ENCODE measurements around the gene CIRBP. TPM values are rescaled to one million over a fixed set of nuclear protein-coding genes. Genes with fewer than 3 reads are reported as not detected.

Gene CIRBP
- total RNA-seq, 1 donor from 2014 or later: 462 TPM

GRCh38 chr19:1232652-1233072 lies 36.5 kb upstream of the CIRBP start:
- no peak for DNase-seq (ENCODE audit: low spot score, unreplicated experiment)
- Mint-ChIP-seq H3K9me3 (ENCODE audit: low read depth) (no peaks in the 10 kb centered on the region), H3K36me3 (ENCODE audit: insufficient read depth) (peaks cover 7% of the 10 kb centered on the region), H3K4me3 (ENCODE audit: low read depth) (no peak overlapping the region), H3K27me3 (no peaks in the 10 kb centered on the region), H3K4me1 (ENCODE audit: low read depth) (no peaks in the 10 kb centered on the region), H3K27ac (no peak overlapping the region)
- no peak for TF ChIP-seq CTCF (IDR thresholded peaks at IDR 0.05; ENCODE audit: unreplicated experiment)

GRCh38 chr19:1233115-1233667 lies 35.9 kb upstream of the CIRBP start:
- DNase-seq (ENCODE audit: low spot score, unreplicated experiment): no peak
- no peak for TF ChIP-seq CTCF (IDR thresholded peaks at IDR 0.05; ENCODE audit: unreplicated experiment)
- Mint-ChIP-seq H3K4me1 (ENCODE audit: low read depth) (no peaks in the 10 kb centered on the region), H3K27me3 (no peaks in the 10 kb centered on the region), H3K9me3 (ENCODE audit: low read depth) (no peaks in the 10 kb centered on the region), H3K36me3 (ENCODE audit: insufficient read depth) (peaks cover 5% of the 10 kb centered on the region), H3K4me3 (ENCODE audit: low read depth) (no peak overlapping the region), H3K27ac (no peak overlapping the region)

DNA sequence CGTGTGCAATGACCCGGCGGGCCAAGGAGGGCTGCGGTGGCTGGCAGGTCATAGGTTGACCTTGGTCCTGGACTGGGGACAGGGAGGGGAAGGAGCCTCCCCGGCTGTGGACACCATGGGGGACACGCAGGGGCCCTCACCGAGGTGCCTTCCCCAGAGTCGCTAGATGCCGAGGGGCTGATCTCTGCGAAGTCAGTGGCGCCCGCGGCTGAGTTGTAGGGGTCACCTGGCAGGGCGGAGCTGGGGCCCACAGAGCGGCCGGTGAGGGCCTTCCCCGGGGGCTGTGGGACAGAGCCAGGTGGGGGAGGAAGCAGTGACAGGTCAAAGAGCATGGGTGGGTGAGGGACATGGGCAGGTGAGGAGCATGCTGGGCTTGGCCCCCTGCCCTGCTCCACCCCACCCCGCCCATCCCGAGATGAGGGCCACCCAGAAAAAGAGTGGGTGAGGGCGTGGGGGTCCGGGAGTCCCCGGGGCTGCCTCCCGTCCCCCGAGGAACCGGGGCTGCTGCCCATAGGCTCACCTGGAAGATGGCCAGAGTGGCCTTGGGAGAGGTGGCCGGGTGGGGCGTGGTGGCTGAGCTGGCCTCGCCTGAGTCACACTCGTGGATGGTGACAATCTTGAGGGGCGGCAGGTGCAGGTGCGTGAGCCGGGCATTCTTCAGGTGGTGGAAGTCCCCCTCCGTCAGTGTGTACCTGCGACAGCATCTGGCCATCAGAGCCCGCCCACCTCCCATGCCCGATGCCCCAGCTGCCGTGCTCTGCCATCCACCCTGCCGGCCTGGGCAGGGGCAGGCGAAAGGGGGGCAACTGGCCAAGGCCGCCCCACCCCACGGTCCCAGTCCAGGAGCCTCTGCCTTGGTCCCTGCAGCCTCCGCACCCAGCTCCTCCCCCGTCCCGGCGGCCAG lies 34.8 kb upstream of the CIRBP start:
- H3K4me3 Mint-ChIP-seq (ENCODE audit: low read depth): no peak overlapping the region
- H3K27me3 Mint-ChIP-seq: no peaks in the 10 kb centered on the region
- TF ChIP-seq CTCF (IDR thresholded peaks at IDR 0.05; ENCODE audit: unreplicated experiment): no peak
- H3K4me1 Mint-ChIP-seq (ENCODE audit: low read depth): peaks cover 6% of the 10 kb centered on the region
- DNase-seq (ENCODE audit: low spot score, unreplicated experiment): no peak
- no peak overlapping the region for H3K27ac Mint-ChIP-seq
- H3K36me3 Mint-ChIP-seq (ENCODE audit: insufficient read depth): peaks cover 4% of the 10 kb centered on the region
- H3K9me3 Mint-ChIP-seq (ENCODE audit: low read depth): no peaks in the 10 kb centered on the region

DNA sequence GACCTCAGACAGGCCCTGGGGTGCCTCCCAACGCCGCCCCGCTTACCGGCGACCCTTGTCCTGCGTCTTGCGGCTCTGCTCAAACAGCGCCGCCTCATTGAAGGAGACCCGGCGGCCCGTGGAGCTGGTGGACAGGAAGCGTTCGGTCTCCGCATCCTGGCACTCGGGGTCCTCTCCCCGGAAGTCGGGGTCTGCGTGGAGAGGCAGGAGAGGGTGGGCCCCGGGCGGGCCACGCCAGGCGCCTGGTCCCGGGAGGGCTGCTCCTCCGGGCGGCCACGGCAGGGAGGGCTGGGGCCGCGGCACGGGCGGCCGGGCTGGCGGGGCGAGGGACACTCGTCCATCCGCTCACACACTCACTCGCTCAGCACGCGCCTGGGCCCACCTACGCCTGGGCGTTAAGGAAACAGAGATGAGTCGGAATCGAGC lies 34.2 kb upstream of the CIRBP start:
- Mint-ChIP-seq H3K27ac (no peak overlapping the region), H3K4me1 (ENCODE audit: low read depth) (peaks cover 7% of the 10 kb centered on the region), H3K36me3 (ENCODE audit: insufficient read depth) (peaks cover 4% of the 10 kb centered on the region), H3K27me3 (no peaks in the 10 kb centered on the region), H3K9me3 (ENCODE audit: low read depth) (no peaks in the 10 kb centered on the region), H3K4me3 (ENCODE audit: low read depth) (no peak overlapping the region)
- DNase-seq (ENCODE audit: low spot score, unreplicated experiment): no peak
- no peak for TF ChIP-seq CTCF (IDR thresholded peaks at IDR 0.05; ENCODE audit: unreplicated experiment)

DNA sequence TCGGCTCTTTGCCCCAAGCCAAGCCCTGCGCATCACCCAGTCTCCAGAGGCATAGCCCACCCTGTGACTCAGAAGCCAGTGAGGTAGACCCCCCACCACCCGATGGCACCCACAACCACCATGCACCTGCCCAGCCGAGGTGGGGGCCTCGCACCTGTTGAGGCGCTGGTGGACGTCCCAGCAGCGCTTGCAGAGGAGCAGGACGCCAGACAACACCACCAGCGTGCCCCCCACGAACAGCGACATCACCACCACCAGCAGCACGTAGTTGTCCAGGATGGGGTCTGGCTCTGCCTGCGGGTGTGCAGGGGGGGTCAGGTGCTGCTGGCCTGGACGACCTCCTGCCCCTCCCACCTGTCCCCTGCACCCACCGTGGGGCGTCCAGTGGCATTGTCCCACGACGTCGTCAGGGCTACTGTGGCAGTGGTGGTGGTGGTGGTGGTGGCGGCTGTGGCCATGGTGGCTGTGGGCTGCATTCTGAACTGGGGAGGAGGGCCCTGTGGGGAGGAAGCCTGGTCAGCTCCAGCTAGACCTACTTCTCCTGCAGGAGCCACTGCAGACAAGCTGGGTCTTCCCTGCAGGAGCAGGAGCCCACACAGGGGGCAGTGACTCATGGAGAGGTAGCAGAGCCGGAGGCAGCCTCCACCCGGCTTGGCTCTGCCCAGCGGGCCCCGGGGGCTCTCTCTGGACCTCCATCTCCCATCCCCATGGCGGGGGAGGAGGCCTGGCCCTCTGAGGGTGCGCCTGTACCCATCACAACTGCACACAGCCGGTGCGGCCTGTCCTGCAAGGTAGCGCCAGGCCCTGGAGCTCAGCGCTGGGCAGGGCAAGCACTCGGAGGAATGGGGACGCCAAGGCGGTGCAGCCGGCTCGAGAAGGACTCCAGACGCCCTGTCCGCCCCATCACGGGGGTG lies 33.2 kb upstream of the CIRBP start:
- TF ChIP-seq CTCF (IDR thresholded peaks at IDR 0.05; ENCODE audit: unreplicated experiment): no peak
- Mint-ChIP-seq H3K4me1 (ENCODE audit: low read depth) (peaks cover 7% of the 10 kb centered on the region), H3K27ac (no peak overlapping the region), H3K36me3 (ENCODE audit: insufficient read depth) (peaks cover 4% of the 10 kb centered on the region), H3K27me3 (no peaks in the 10 kb centered on the region), H3K4me3 (ENCODE audit: low read depth) (peak overlapping the region; percentile 35), H3K9me3 (ENCODE audit: low read depth) (no peaks in the 10 kb centered on the region)
- DNase-seq (ENCODE audit: low spot score, unreplicated experiment): no peak

All from progenitor cell of endocrine pancreas (in vitro differentiated cells).